ENCODE data around the gene NAA60.

- TF ChIP-seq, protein P1, sequence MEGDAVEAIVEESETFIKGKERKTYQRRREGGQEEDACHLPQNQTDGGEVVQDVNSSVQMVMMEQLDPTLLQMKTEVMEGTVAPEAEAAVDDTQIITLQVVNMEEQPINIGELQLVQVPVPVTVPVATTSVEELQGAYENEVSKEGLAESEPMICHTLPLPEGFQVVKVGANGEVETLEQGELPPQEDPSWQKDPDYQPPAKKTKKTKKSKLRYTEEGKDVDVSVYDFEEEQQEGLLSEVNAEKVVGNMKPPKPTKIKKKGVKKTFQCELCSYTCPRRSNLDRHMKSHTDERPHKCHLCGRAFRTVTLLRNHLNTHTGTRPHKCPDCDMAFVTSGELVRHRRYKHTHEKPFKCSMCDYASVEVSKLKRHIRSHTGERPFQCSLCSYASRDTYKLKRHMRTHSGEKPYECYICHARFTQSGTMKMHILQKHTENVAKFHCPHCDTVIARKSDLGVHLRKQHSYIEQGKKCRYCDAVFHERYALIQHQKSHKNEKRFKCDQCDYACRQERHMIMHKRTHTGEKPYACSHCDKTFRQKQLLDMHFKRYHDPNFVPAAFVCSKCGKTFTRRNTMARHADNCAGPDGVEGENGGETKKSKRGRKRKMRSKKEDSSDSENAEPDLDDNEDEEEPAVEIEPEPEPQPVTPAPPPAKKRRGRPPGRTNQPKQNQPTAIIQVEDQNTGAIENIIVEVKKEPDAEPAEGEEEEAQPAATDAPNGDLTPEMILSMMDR (IDR thresholded peaks at IDR 0.05) = no peak
- no peak for TF ChIP-seq POLR2A (IDR thresholded peaks at IDR 0.05)
These were observed 43.1 kb upstream of the NAA60 start for GRCh38 chr16:3400446-3400778.
